Effector memory CD4-positive, alpha-beta T cell (primary cell): ENCODE measurements around the gene DDX24.

Source experiments
- DNase-seq, 3 donors: peaks; one replicate each; pipeline ENCODE4 v3.0.0-alpha.2; 2020
- H3K27ac ChIP-seq: 2 replicates; pipeline ENCODE4 v1.7.0; 2013; ENCODE audit warnings: mild to moderate bottlenecking, low read length, moderate library complexity; ENCODE audit not compliant: insufficient read depth, poor library complexity, severe bottlenecking
- H3K27me3 ChIP-seq: replicated peaks from 2 replicates; pipeline ENCODE4 v1.7.0; 2013; ENCODE audit warnings: mild to moderate bottlenecking, low read length; ENCODE audit not compliant: insufficient read depth, control insufficient read depth, poor library complexity, severe bottlenecking
- H3K36me3 ChIP-seq: 2 replicates; pipeline ENCODE4 v1.7.0; 2013; ENCODE audit warnings: mild to moderate bottlenecking, low read length, moderate library complexity; ENCODE audit not compliant: control insufficient read depth, insufficient read depth
- H3K4me1 ChIP-seq: 2 replicates; pipeline ENCODE4 v1.7.0; 2013; ENCODE audit warnings: low read length, mild to moderate bottlenecking; ENCODE audit not compliant: control insufficient read depth, insufficient read depth, poor library complexity, severe bottlenecking
- H3K4me3 ChIP-seq: 2 replicates; pipeline ENCODE4 v1.7.0; 2013; ENCODE audit warnings: low read length, low read depth, mild to moderate bottlenecking; ENCODE audit not compliant: insufficient read depth, poor library complexity, severe bottlenecking
- H3K9me3 ChIP-seq: 2 replicates; pipeline ENCODE4 v1.7.0; 2013; ENCODE audit warnings: mild to moderate bottlenecking, low read length, moderate library complexity; ENCODE audit not compliant: control insufficient read depth

Gene DDX24

DNA sequence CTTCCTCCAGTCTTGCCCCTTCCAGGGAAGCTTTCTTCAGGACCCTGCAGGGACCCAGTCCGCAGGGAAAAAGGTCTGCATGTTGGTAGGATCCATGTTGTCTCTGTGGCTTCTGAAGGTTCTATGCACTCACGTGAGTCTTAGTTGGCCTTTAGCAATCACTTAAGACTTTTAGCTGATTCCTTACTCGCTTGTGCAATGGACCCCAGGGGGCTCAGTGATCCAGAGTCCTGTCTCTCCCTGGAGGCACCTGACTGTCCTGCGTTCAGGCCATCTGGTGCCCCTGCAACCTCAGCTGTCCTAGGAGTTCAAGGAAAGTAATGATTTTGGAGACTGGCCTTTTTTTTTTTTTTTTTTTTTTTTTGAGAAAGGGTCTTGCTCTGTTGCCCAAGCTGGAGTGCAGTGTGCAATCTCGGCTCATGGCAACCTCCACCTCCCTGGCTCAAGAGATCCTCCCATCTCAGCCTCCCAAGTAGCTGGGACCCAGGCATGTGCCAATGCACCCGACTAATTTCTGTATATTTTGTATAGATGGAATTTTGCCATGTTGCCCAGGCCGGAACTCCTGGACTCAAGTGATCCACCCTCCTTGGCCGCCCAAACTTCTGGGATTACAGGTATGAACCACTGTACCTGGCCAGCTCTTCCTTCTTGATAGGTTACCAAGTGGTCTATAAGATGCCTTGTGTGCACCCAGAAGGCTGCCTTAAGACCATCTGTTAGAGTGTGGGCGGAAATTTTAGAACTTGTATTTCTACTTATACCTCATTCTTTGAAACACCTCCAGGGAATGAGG is 43.8 kb upstream of the DDX24 start:
- DNase-seq: no peak
- H3K9me3 ChIP-seq: no peaks in the 10 kb centered on the region

DNA sequence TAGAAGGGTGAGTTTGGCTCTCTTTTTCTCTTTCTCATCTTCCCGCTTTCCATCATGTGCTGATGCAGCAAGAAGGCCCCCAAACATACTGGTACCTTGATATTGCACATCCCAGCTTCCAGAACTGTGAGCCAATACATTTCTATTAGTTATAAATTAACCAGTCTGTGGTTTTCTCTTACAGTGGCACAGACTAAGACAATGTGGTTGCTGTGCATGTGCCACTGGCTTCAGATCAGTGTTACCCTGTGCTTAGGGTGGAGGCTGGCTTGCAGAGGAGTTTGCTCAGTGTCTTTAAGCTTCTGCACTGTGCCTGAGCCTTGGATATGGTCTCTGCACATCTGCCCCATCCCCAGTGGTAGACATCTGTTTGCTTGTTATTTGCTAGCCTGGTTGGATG is 42.9 kb upstream of the DDX24 start:
- Histone ChIP-seq H3K27ac (no peak overlapping the region), H3K4me3 (no peak overlapping the region), H3K27me3 (no peaks in the 10 kb centered on the region), H3K36me3 (no peaks in the 10 kb centered on the region), H3K4me1 (no peaks in the 10 kb centered on the region), H3K9me3 (no peaks in the 10 kb centered on the region)
- DNase-seq: no peak

More for the DNA sequence above, 43.8 kb upstream of the DDX24 start:
- H3K27me3 ChIP-seq: no peaks in the 10 kb centered on the region
- no peaks in the 10 kb centered on the region for H3K4me1 ChIP-seq
- H3K27ac ChIP-seq: no peak overlapping the region
- H3K36me3 ChIP-seq: no peaks in the 10 kb centered on the region
- H3K4me3 ChIP-seq: no peak overlapping the region

DNA sequence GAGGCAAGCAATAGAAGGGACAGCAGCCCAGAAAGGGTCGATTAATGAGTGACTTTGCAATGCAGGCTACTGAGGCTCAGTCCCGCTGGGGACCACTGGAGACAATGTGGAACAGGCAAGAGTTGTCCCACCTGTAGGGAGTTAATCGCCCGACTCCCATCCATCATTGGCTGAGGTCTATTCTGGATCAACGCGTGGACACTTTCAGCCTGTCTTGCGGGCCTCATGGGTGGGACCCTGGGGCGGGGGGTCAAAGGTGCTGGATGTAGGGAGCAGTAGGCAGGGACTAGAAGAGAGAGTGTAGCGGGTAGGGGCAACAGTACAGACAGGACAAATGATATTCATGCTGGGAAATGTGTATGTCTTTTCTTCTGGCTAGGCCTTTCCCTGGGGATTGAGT is 42.3 kb upstream of the DDX24 start:
- Histone ChIP-seq H3K4me3 (no peak overlapping the region), H3K36me3 (no peaks in the 10 kb centered on the region), H3K27me3 (no peaks in the 10 kb centered on the region), H3K4me1 (no peaks in the 10 kb centered on the region), H3K27ac (no peak overlapping the region), H3K9me3 (no peaks in the 10 kb centered on the region)
- DNase-seq: no peak

DNA sequence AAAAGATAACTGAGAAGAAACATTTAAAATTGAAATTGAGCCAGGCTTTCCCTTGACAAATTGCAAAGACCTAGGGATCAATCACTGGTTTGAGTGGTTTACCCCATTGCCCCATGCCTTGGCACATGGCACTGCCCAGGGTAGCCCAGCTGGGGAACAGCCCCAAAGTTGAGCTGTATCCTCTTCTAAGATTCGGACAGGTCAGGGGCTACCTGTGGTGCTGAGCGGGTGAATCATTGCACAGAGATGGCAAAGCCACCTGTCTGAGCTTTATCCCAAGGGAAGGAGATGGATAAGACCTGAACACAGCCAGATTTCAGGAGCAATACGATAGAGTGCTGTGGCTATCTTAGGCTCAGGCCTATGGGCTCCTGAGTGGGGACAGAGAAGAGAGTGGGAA is 41.4 kb upstream of the DDX24 start:
- DNase-seq: no peak
- no peaks in the 10 kb centered on the region for H3K4me1 ChIP-seq
- H3K4me3 ChIP-seq: no peak overlapping the region
- no peaks in the 10 kb centered on the region for H3K36me3 ChIP-seq
- no peaks in the 10 kb centered on the region for H3K9me3 ChIP-seq
- H3K27ac ChIP-seq: no peak overlapping the region
- H3K27me3 ChIP-seq: no peaks in the 10 kb centered on the region

DNA sequence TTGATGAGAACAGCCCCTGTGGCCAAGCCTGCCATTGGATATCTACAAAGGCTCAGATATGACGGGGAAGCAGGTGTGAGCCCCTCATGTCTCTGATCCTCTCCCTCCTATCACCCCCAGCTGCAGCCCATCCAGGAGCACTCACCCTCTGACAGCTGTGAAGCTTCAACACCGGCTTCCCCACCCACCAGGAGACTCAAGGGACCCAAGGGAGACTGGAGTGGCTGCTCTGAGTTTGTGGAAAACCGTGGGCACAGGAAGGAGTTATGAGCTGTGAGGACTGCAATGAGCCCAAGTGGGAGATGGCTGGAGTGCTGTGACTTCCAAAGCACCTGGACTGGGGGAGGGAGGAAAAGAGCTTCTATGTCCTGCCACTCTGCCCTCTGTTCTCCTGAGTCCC is 40.5 kb upstream of the DDX24 start:
- H3K4me1 ChIP-seq: no peaks in the 10 kb centered on the region
- no peaks in the 10 kb centered on the region for H3K27me3 ChIP-seq
- H3K36me3 ChIP-seq: no peaks in the 10 kb centered on the region
- no peaks in the 10 kb centered on the region for H3K9me3 ChIP-seq
- no peak overlapping the region for H3K27ac ChIP-seq
- H3K4me3 ChIP-seq: no peak overlapping the region
- no peak for DNase-seq

DNA sequence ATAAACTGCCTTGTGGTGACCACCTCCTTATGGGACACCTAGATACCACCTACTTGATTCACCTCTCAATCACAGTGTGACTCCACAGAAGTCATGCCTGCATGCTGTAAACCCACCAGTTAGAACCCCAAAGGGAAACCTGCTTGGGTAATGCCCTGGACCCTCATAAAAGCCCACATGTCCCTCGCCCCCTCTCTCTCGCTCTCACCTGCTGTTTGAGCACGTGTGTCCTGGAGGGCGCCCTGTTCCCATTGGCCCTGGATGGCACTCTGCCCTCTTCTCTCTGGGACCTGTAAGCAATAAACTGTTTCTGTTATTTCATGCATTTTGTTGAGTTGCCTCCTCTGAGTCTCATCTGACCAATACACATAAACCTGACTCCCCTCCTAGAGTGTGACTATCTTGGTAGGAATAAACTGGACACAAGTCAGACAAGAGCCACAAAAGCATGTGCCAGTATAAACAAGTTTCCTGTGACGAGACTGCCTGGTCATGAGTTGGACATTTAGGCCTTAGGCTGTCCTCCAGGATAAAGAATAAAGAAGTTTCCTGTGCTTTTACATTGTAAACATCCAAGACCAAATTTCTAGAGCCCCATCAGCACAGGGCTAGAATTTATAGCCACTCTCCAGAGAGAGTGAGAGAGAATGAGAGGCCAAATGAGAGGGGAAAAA is 39.8 kb upstream of the DDX24 start:
- Histone ChIP-seq H3K9me3 (no peaks in the 10 kb centered on the region), H3K36me3 (no peaks in the 10 kb centered on the region), H3K27me3 (no peaks in the 10 kb centered on the region), H3K4me1 (no peaks in the 10 kb centered on the region), H3K27ac (no peak overlapping the region), H3K4me3 (no peak overlapping the region)
- DNase-seq: no peak

DNA sequence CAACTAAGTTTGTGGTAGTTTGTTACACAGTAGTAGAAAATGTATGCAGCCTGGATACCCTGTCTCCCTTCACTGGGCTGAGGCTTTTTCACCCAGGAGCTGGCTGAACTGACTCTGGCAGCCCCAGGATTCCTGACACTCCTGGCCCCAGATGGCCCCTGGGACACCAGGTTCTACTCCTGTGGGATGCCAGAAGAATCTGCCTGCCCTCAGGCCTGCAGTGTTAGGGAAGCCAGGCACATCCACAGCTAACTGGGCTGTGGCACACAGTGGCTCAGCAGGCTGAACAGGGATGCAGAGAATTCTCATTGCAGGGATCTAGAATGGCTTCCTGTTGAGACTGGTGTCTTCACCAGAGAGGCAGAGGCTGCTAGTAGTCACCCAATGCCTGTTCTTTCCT is 38.1 kb upstream of the DDX24 start:
- H3K9me3 ChIP-seq: no peaks in the 10 kb centered on the region
- H3K36me3 ChIP-seq: no peaks in the 10 kb centered on the region
- no peak overlapping the region for H3K4me3 ChIP-seq
- no peak overlapping the region for H3K27ac ChIP-seq
- DNase-seq: no peak
- H3K27me3 ChIP-seq: no peaks in the 10 kb centered on the region
- no peaks in the 10 kb centered on the region for H3K4me1 ChIP-seq

DNA sequence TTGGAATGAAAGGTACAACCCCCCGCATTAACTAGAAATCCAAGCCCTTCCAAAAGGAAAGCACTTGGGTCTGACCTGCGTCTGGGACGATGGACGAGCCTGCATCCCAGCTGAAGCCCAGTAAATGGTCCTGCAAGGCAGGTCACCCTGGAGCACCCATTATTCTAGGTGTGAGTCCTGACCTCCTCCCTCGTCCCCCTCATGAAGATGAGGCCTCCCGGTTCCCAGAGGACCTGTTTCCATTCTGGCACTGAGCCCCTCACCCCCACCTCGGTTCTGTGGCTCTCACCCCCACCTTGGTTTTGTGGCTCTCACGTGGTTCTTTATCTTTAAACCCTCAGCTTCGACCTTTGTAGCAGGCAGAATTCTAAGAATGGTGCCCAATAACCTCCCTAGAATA is 36.9 kb upstream of the DDX24 start:
- no peaks in the 10 kb centered on the region for H3K36me3 ChIP-seq
- no peaks in the 10 kb centered on the region for H3K4me1 ChIP-seq
- no peaks in the 10 kb centered on the region for H3K27me3 ChIP-seq
- H3K4me3 ChIP-seq: no peak overlapping the region
- DNase-seq: no peak
- no peaks in the 10 kb centered on the region for H3K9me3 ChIP-seq
- no peak overlapping the region for H3K27ac ChIP-seq

DNA sequence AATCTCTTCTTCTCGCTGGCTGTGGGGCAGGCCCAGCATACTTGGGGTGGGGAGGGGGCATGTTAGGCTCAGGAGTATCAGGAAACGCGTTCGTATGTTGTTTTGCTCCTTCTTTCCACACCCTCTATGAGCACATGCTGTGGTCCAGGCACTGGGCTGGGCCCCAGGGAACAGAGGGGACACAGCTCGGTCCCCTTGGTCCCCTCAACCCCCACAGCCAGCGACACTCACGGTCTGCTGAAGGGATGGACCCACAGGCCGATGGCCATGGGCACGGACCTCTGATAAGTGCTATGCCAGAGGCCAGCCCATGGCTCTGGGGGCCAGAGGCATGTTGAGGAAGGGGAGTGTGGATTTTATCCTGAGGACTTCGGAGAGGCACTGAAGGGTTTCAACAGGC is 35.7 kb upstream of the DDX24 start:
- no peak overlapping the region for H3K4me3 ChIP-seq
- no peaks in the 10 kb centered on the region for H3K36me3 ChIP-seq
- H3K27me3 ChIP-seq: no peaks in the 10 kb centered on the region
- H3K9me3 ChIP-seq: no peaks in the 10 kb centered on the region
- no peaks in the 10 kb centered on the region for H3K4me1 ChIP-seq
- DNase-seq: no peak
- no peak overlapping the region for H3K27ac ChIP-seq

DNA sequence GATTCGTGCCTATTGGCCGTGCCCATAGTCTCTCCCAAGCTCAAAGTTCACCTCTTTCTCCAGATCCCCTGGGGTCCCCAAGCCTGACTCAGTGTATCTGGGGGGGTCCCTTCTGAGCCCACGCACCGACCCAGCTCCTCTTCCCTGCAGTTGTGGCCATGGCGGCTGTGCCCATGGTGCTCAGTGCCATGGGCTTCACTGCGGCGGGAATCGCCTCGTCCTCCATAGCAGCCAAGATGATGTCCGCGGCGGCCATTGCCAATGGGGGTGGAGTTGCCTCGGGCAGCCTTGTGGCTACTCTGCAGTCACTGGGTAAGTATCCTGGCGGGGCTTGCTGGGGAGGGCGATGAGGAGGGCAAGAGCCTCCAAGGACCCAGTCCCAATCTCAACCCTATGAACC is 34.6 kb upstream of the DDX24 start:
- H3K27ac ChIP-seq: no peak overlapping the region
- no peak for DNase-seq
- H3K9me3 ChIP-seq: no peaks in the 10 kb centered on the region
- no peaks in the 10 kb centered on the region for H3K4me1 ChIP-seq
- no peaks in the 10 kb centered on the region for H3K27me3 ChIP-seq
- no peak overlapping the region for H3K4me3 ChIP-seq
- H3K36me3 ChIP-seq: no peaks in the 10 kb centered on the region
